HEK293T (cell line): ENCODE measurements around the gene PCGF5.
"Not testable (repeated sequence)": the region's sequence is repeated elsewhere in the genome, so short reads cannot be mapped to it uniquely, and the experiment has no call there.

Experiments
- CTCF ChIA-PET: fragments of 350-600 bp; formaldehyde crosslinking; extraction: SDS; loops from one replicate; lab custom pipeline; 2021; ENCODE audit warnings: antibody characterized with exemption, inconsistent platforms; lab: Yijun Ruan, JAX
- POLR2A ChIA-PET: fragments of 350-600 bp; formaldehyde crosslinking; extraction: SDS; loops from one replicate; lab custom pipeline; 2020; ENCODE audit warnings: antibody characterized with exemption, inconsistent platforms; lab: Yijun Ruan, JAX
- DNase-seq: peaks from one replicate; pipeline ENCODE4 v3.0.0; 2012; ENCODE audit warnings: mixed read lengths; ENCODE audit errors: extremely low spot score
- ARNT ChIP-seq: fragments of 450-650 bp; IDR thresholded peaks from 2 replicates; pipeline ENCODE4 v1.6.1; 2017; ENCODE audit warnings: mild to moderate bottlenecking
- BHLHE40 ChIP-seq: fragments of 450-650 bp; IDR thresholded peaks from 2 replicates; pipeline ENCODE4 v1.6.1; 2016; ENCODE audit warnings: mild to moderate bottlenecking, moderate library complexity, borderline replicate concordance
- CTBP1 ChIP-seq: fragments of 450-650 bp; IDR thresholded peaks from 2 replicates; pipeline ENCODE4 v1.6.1; 2016; ENCODE audit warnings: borderline replicate concordance
- ELF4 ChIP-seq: fragments of 450-650 bp; IDR thresholded peaks from 2 replicates; pipeline ENCODE4 v1.6.1; 2017; ENCODE audit warnings: antibody characterized with exemption
- FOXA1 ChIP-seq: fragments of 450-650 bp; IDR thresholded peaks from 2 replicates; pipeline ENCODE4 v1.6.1; 2016; ENCODE audit warnings: mild to moderate bottlenecking
- FOXK2 ChIP-seq: fragments of 450-650 bp; IDR thresholded peaks from 2 replicates; pipeline ENCODE4 v1.6.1; 2016; ENCODE audit warnings: mild to moderate bottlenecking
- FOXM1 ChIP-seq: fragments of 450-650 bp; IDR thresholded peaks from 2 replicates; pipeline ENCODE4 v1.6.1; 2017; ENCODE audit warnings: mild to moderate bottlenecking, borderline replicate concordance
- HDGF ChIP-seq: fragments of 450-650 bp; IDR thresholded peaks from 2 replicates; pipeline ENCODE4 v1.6.1; 2017; ENCODE audit warnings: antibody characterized with exemption, borderline replicate concordance
- L3MBTL2 ChIP-seq: fragments of 450-650 bp; conservative IDR thresholded peaks from 2 replicates; pipeline ENCODE4 v1.6.1; 2016; ENCODE audit warnings: mild to moderate bottlenecking
- LEF1 ChIP-seq: fragments of 450-650 bp; IDR thresholded peaks from 2 replicates; pipeline ENCODE4 v1.6.1; 2017; ENCODE audit warnings: mild to moderate bottlenecking, borderline replicate concordance
- NFRKB ChIP-seq: fragments of 450-650 bp; IDR thresholded peaks from 2 replicates; pipeline ENCODE4 v1.6.1; 2016; ENCODE audit warnings: mild to moderate bottlenecking, moderate library complexity
- PKNOX1 ChIP-seq: fragments of 450-650 bp; IDR thresholded peaks from 2 replicates; pipeline ENCODE4 v1.6.1; 2016
- SP1 ChIP-seq: fragments of 450-650 bp; IDR thresholded peaks from 2 replicates; pipeline ENCODE4 v1.6.1; 2017
- SUZ12 ChIP-seq: fragments of 450-650 bp; IDR thresholded peaks from 2 replicates; pipeline ENCODE4 v1.6.1; 2016; ENCODE audit warnings: mild to moderate bottlenecking
- TARDBP ChIP-seq: fragments of 450-650 bp; IDR thresholded peaks from 2 replicates; pipeline ENCODE4 v1.6.1; 2016
- ZNF384 ChIP-seq: fragments of 450-650 bp; IDR thresholded peaks from 2 replicates; pipeline ENCODE4 v1.6.1; 2016

Gene PCGF5

GRCh38 chr10:91296471-91296870 lies 76.0 kb downstream of the PCGF5 start:
- CTCF ChIA-PET: interaction anchor here (1.1 kb wide), 1 partner anchor 387 kb away, joined by 3 read pairs; no protein-coding TSS in a partner anchor

GRCh38 chr10:91298224-91298871 lies 77.9 kb downstream of the PCGF5 start:
- DNase-seq: peak; percentile 82
- TF ChIP-seq ZNF384 (peak; percentile 73), LEF1 (0 out of 2 replicates have a peak, but pooled peaks have one; percentile 62), NFRKB (no peak), FOXA1 (no peak), BHLHE40 (no peak), L3MBTL2 (0 out of 2 replicates have a peak, but pooled peaks have one; percentile 15), ARNT (0 out of 2 replicates have a peak, but pooled peaks have one; percentile 30), PKNOX1 (no peak), FOXM1 (no peak)
- ChIA-PET CTCF (interaction anchor here (0.5 to 2.4 kb wide), 29 partner anchors 9 to 556 kb away, joined by 3 to 17 read pairs (median 4); partner anchors contain the start of gene PPP1R3C), POLR2A (interaction anchor here (0.9 kb wide), 1 partner anchor 338 kb away, joined by 3 read pairs; no protein-coding TSS in a partner anchor)

More at GRCh38 chr10:91296471-91296870, 76.0 kb downstream of the PCGF5 start:
- peak; percentile 34 for DNase-seq
- no peak for TF ChIP-seq TARDBP
- TF ChIP-seq LEF1: no peak
- TF ChIP-seq SP1: no peak
- peak; percentile 95 for TF ChIP-seq ZNF384
- POLR2A ChIA-PET: no interaction called here

GRCh38 chr10:91299999-91300575 lies 79.6 kb downstream of the PCGF5 start:
- CTCF ChIA-PET: interaction anchor here (2.4 kb wide), 1 partner anchor 252 kb away, joined by 17 read pairs; no protein-coding TSS in a partner anchor
- no peak for DNase-seq
- no peak for TF ChIP-seq CTBP1
- no peak for TF ChIP-seq HDGF
- TF ChIP-seq FOXA1: no peak
- no peak for TF ChIP-seq ELF4
- POLR2A ChIA-PET: no interaction called here

- CTCF ChIA-PET, POLR2A ChIA-PET, DNase-seq: not testable (repeated sequence)
These were observed 82.5 kb downstream of the PCGF5 start for GRCh38 chr10:91302946-91303345.

- DNase-seq, POLR2A ChIA-PET, CTCF ChIA-PET: not testable (repeated sequence)
These were observed 85.5 kb downstream of the PCGF5 start for GRCh38 chr10:91305979-91306378.

- no peak for DNase-seq
- ChIA-PET POLR2A (no interaction called here), CTCF (interaction anchor here (0.6 to 1.2 kb wide), 3 partner anchors 9 to 245 kb away, joined by 3 to 6 read pairs (median 5); no protein-coding TSS in a partner anchor)
- no peak for TF ChIP-seq ZNF384
These were observed 87.0 kb downstream of the PCGF5 start for GRCh38 chr10:91307489-91307888.

GRCh38 chr10:91309711-91310110 lies 89.2 kb downstream of the PCGF5 start:
- CTCF ChIA-PET: no interaction called here
- TF ChIP-seq L3MBTL2 (peak; percentile 34; the same call in 1 of the 2 replicates), ELF4 (no peak)
- DNase-seq: no peak
- POLR2A ChIA-PET: no interaction called here

GRCh38 chr10:91311601-91312381 lies 91.3 kb downstream of the PCGF5 start:
- DNase-seq: no peak
- ChIA-PET POLR2A (no interaction called here), CTCF (interaction anchor here (0.6 to 1.0 kb wide), 2 partner anchors 13 to 39 kb away, joined by 4 to 7 read pairs; no protein-coding TSS in a partner anchor)
- TF ChIP-seq TARDBP: no peak
- no peak for TF ChIP-seq FOXA1
- no peak for TF ChIP-seq ARNT
- no peak for TF ChIP-seq HDGF

GRCh38 chr10:91312382-91312733 lies 91.9 kb downstream of the PCGF5 start:
- no peak for DNase-seq
- TF ChIP-seq BHLHE40: no peak
- TF ChIP-seq ARNT: no peak
- no peak for TF ChIP-seq ZNF384
- no peak for TF ChIP-seq ELF4
- no peak for TF ChIP-seq L3MBTL2
- TF ChIP-seq SP1: no peak
- no peak for TF ChIP-seq FOXA1
- TF ChIP-seq NFRKB: no peak
- no peak for TF ChIP-seq FOXK2
- TF ChIP-seq SUZ12: no peak
- TF ChIP-seq TARDBP: no peak
- no peak for TF ChIP-seq CTBP1
- no peak for TF ChIP-seq PKNOX1
- TF ChIP-seq FOXM1: no peak
- no peak for TF ChIP-seq HDGF
- TF ChIP-seq LEF1: no peak
- CTCF ChIA-PET: interaction anchor here (0.6 to 1.0 kb wide), 2 partner anchors 14 to 38 kb away, joined by 4 to 7 read pairs; no protein-coding TSS in a partner anchor
- POLR2A ChIA-PET: no interaction called here
